K562 (cell line): ENCODE measurements around the gene HHIPL1. TPM values are rescaled to one million over a fixed set of nuclear protein-coding genes. Genes with fewer than 3 reads are reported as not detected.

Experiments used
- ATAC-seq: fragments of 200-7000 bp; cut with Tn5 transposase; 3 replicates; pipeline ENCODE4 v1.9.1; 2020; ENCODE audit warnings: moderate library complexity
- BruUV-seq: library from RNA; stranded (reverse); fragments of 400-500 nt; replicated peaks from 2 replicates; lab custom pipeline; 2021; lab: Mats Ljungman, UMichigan
- CTCF ChIA-PET: fragments of 300-600 bp; formaldehyde crosslinking; extraction: SDS; loops from one replicate; lab custom pipeline; 2021; ENCODE audit warnings: low intra/inter-chr PET ratio; lab: Yijun Ruan, JAX
- POLR2A ChIA-PET: fragments of 300-600, 350-650 bp; sonication (Branson Sonifier 250); formaldehyde crosslinking; extraction: SDS; loops from one replicate; lab custom pipeline; 2021; ENCODE audit warnings: antibody characterized with exemption, inconsistent platforms; lab: Yijun Ruan, JAX
- DNase-seq, 4 experiments: peaks; one replicate each; pipeline versions ENCODE4 v3.0.0 to v3.0.0-alpha.2; 2011 to 2018; ENCODE audit warnings: low spot score in 3 of 4, mixed read lengths in 3 of 4; ENCODE audit errors: extremely low read depth in 1 of 4
- FAIRE-seq: peaks from 2 replicates; lab custom pipeline; 2011; peaks lifted over from hg19 to GRCh38; lab: Jason Lieb, UNC
- H2AFZ ChIP-seq: 2 replicates; pipeline ENCODE4 v1.6.0; 2011; ENCODE audit warnings: low read depth, low read length, control low read depth, inconsistent platforms
- H3K27ac ChIP-seq: fragments of 200-600 bp; 3 replicates; pipeline ENCODE4 v1.8.0; 2011; ENCODE audit warnings: low read depth, mild to moderate bottlenecking, control low read depth, inconsistent platforms, low read length, moderate library complexity, mixed read lengths; ENCODE audit errors: extremely low read depth
- H3K27me3 ChIP-seq, 2 experiments: fragments of 300-600 bp in 1 of 2; 2 replicates in 1 of 2; 3 replicates in 1 of 2; pipeline versions ENCODE4 v1.6.0 to v1.8.0; 2011; ENCODE audit warnings: inconsistent platforms in 2 of 2, low read length in 2 of 2, mild to moderate bottlenecking in 1 of 2, mixed read lengths in 1 of 2, moderate library complexity in 1 of 2; ENCODE audit not compliant: control insufficient read depth in 2 of 2, insufficient read depth in 2 of 2
- H3K36me3 ChIP-seq: fragments of 300-600 bp; 3 replicates; pipeline ENCODE4 v1.8.0; 2011; ENCODE audit warnings: mild to moderate bottlenecking, low read length, inconsistent platforms; ENCODE audit not compliant: control insufficient read depth, insufficient read depth
- H3K4me1 ChIP-seq, 2 experiments: fragments of 200-600 bp in 1 of 2; replicated peaks in 1 of 2; 2 replicates in 1 of 2; 3 replicates in 1 of 2; pipeline versions ENCODE4 v1.5.1 to v1.8.0; 2011; ENCODE audit warnings: inconsistent platforms in 2 of 2, low read length in 2 of 2, mild to moderate bottlenecking in 1 of 2, mixed read lengths in 1 of 2, moderate library complexity in 1 of 2; ENCODE audit not compliant: control insufficient read depth in 2 of 2, insufficient read depth in 2 of 2
- H3K4me2 ChIP-seq: 2 replicates; pipeline ENCODE4 v1.6.1; 2011; ENCODE audit warnings: low read length, control low read depth, inconsistent platforms, mixed read lengths; ENCODE audit not compliant: insufficient read depth
- H3K4me3 ChIP-seq: fragments of 200-600 bp; sonication (generic), shearing (Covaris generic); 2 replicates; pipeline ENCODE4 v1.5.1; 2016; ENCODE audit warnings: control low read depth, inconsistent platforms
- H3K79me2 ChIP-seq: fragments of 200-600 bp; 3 replicates; pipeline ENCODE4 v1.8.0; 2011; ENCODE audit warnings: low read length, inconsistent platforms; ENCODE audit not compliant: control insufficient read depth, insufficient read depth
- H3K9ac ChIP-seq, 2 experiments: 2 replicates each; pipeline versions ENCODE4 v1.6.0 to v1.6.1; 2011; ENCODE audit warnings: low read depth in 2 of 2, low read length in 2 of 2, control low read depth in 1 of 2, inconsistent platforms in 1 of 2, mild to moderate bottlenecking in 1 of 2, mixed read lengths in 1 of 2; ENCODE audit not compliant: insufficient read depth in 1 of 2
- H3K9me1 ChIP-seq: one replicate; pipeline ENCODE4 v1.6.0; 2011; ENCODE audit warnings: inconsistent platforms, mild to moderate bottlenecking, low read length, moderate library complexity; ENCODE audit not compliant: control insufficient read depth, insufficient read depth
- H3K9me3 ChIP-seq: replicated peaks from 2 replicates; pipeline ENCODE4 v1.5.1; 2011; ENCODE audit warnings: low read depth, low read length, inconsistent platforms; ENCODE audit not compliant: control insufficient read depth, insufficient read depth
- H4K20me1 ChIP-seq: replicated peaks from 2 replicates; pipeline ENCODE4 v1.6.1; 2011; ENCODE audit warnings: low read length, inconsistent platforms, mixed read lengths; ENCODE audit not compliant: control insufficient read depth, insufficient read depth
- CEBPG ChIP-seq, 3 experiments: fragments of 200-800 bp in 1 of 3; sonication (Bioruptor generic) in 1 of 3; sonication (generic) in 1 of 3; formaldehyde crosslinking in 1 of 3; IDR thresholded peaks in 2 of 3; conservative IDR thresholded peaks in 1 of 3; 2 replicates each; pipeline versions ENCODE4 v1.6.1 to v1.8.0; 2016 to 2022; ENCODE audit warnings: missing compliant biosample characterization in 2 of 3, missing genetic modification characterization in 2 of 3, mild to moderate bottlenecking in 1 of 3, missing genetic modification reagents in 1 of 3
- CREB3L1 ChIP-seq: fragments of 450-650 bp; IDR thresholded peaks from 2 replicates; pipeline ENCODE4 v1.6.1; 2014; ENCODE audit warnings: low read depth, mild to moderate bottlenecking, moderate library complexity, borderline replicate concordance
- CTBP1 ChIP-seq: fragments of 450-650 bp; IDR thresholded peaks from 2 replicates; pipeline ENCODE4 v1.6.1; 2016; ENCODE audit warnings: borderline replicate concordance
- EP300 ChIP-seq: IDR thresholded peaks from 2 replicates; pipeline ENCODE4 v1.6.1; 2012; ENCODE audit warnings: low read length, improper control_type of control experiment
- GABPB1 ChIP-seq: sonication (generic); formaldehyde crosslinking; IDR thresholded peaks from 2 replicates; pipeline ENCODE4 v1.8.0; 2022; ENCODE audit warnings: mild to moderate bottlenecking, missing genetic modification reagents
- HNRNPK ChIP-seq: fragments of 200-400 bp; formaldehyde crosslinking; IDR thresholded peaks from one replicate; pipeline ENCODE4 v1.6.1; 2018; ENCODE audit warnings: mild to moderate bottlenecking, low read depth, low read length; ENCODE audit not compliant: poor library complexity, severe bottlenecking
- KLF1 ChIP-seq: fragments of 450-650 bp; IDR thresholded peaks from 2 replicates; pipeline ENCODE4 v1.6.1; 2016; ENCODE audit warnings: missing genetic modification characterization, missing compliant biosample characterization
- RFX7 ChIP-seq: fragments of 250-450 bp; sonication (Bioruptor Pico); IDR thresholded peaks from 2 replicates; pipeline ENCODE4 v1.5.1; 2021; ENCODE audit warnings: mild to moderate bottlenecking
- ZFPM2 ChIP-seq: fragments of 250-450 bp; sonication (Bioruptor Pico); IDR thresholded peaks from 2 replicates; pipeline ENCODE4 v1.5.1; 2022; ENCODE audit warnings: mild to moderate bottlenecking
- ZNF76 ChIP-seq: fragments of 250-450 bp; sonication (Bioruptor Pico); IDR thresholded peaks from 2 replicates; pipeline ENCODE4 v1.4.0; 2020; ENCODE audit warnings: mild to moderate bottlenecking, moderate library complexity, borderline replicate concordance
- WGBS: fragments of 100-300 bp; shearing (Covaris generic); methylation state at CpG from one replicate; pipeline ENCODE4 v1.1.6; 2016; ENCODE audit warnings: low coverage, mixed read lengths; ENCODE audit not compliant: insufficient coverage; ENCODE audit errors: missing lambda C conversion rate; 5-methylcytosine and 5-hydroxymethylcytosine counted together
- in situ Hi-C: fragments of 300-500 bp; cut with MboI; formaldehyde crosslinking; loops from 4 replicates; pipeline ENCODE4 v1.15.0; 2018; ENCODE audit warnings: inconsistent platforms, mixed read lengths
- intact Hi-C: fragments of 100-400 bp; cut with micrococcal nuclease; formaldehyde crosslinking; loops from 2 replicates; pipeline ENCODE4 v1.14.2; 2022
- polyA plus RNA-seq, 8 experiments: library from polyadenylated mRNA; depleted of rRNA in 4 of 8; stranded (reverse) in 5 of 8; unstranded in 3 of 8; fragments of >200 nt; fragmentation: Nextera tagmentation in 2 of 8; fragmentation: Illumina TruSeq in 1 of 8; extraction: Ambion mirVana in 2 of 8; extraction: Trizol in 1 of 8; gene quantifications; 2 replicates each; pipeline versions ENCODE4 v1.2.1 to v1.2.3, GENCODE V29; 2011 to 2014; ENCODE audit warnings: inconsistent platforms in 1 of 8, missing spikeins in 1 of 8
- total RNA-seq, 7 experiments: library from RNA; depleted of rRNA in 6 of 7; stranded (reverse); fragments of >200 nt in 6 of 7; fragmentation: Illumina TruSeq in 2 of 7; extraction: Trizol in 2 of 7; gene quantifications; 2 replicates each; pipeline versions ENCODE4 v1.2.1 to v1.2.3, GENCODE V29; 2011 to 2021; ENCODE audit warnings: low replicate concordance in 1 of 7

HHIPL1 gene
- total and polyA plus RNA-seq, 9 of the 15 experiments (the other 6 are each of a cell fraction or from before 2014, with no cell fraction given), result not detected

DNA sequence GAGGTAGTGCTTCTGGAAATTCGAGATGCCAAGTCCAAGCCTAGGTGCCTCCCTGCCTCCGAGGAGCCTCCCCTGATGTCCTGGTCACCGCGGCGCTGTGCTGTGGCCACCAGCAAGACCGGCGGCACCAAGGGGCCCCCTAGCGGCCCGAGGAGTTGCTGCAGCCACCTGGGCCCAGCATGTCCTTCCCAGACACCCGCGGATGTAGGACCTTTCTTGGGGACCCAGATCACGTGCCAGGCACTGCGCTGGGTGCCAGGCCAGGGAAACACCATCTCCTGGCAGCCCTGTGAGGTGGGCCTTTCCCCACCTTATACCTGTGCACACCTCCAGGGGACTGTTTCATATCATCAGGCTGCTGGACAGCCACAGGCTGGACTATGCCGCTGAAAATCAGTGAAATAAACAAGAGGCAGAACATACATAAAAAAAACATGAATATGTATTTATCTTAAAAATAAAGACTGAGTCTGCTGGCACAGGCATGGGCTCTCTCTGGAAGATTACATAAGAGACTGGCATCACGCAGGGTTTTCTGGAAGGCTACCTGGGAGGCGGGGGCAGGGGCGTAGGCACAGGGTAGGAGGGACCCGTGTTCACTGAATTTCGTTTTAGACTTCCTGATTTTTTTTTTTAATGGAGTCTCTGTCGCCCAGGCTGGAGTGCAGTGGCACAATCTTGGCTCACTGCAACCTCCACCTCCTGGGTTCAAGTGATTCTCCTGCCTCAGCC is 15.9 kb upstream of the HHIPL1 start (continued):
- TF ChIP-seq GABPB1, result 0 out of 2 replicates have a peak, but pooled peaks have one; percentile 19
- no peak for TF ChIP-seq RFX7
- TF ChIP-seq HNRNPK, result no peak

DNA sequence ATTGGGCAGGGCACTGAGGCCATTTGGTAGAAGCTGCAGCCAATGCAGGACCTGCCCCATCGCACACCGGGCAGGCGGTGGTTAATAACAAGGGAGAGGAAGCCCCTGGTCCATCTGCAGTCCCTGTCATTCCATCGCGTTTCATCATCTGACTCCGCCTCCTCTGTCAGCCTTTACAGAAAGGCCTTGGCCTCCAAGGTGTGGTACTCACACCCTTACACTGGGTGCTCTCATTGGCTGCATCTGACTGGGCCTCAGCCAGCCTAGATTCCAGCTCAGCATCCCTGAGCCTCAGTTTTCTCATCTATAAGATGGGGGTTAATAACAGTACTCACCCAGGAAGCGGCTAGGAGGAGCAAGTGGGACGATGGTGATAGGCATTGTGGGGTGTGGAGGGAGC is 14.7 kb upstream of the HHIPL1 start:
- Histone ChIP-seq H3K27ac (no peak overlapping the region), H3K4me3 (no peak overlapping the region)
- POLR2A ChIA-PET, result no interaction called here
- TF ChIP-seq CTBP1 (peak; percentile 58), ZFPM2 (CRISPR knock-in tag) (no peak), EP300 (no peak), CEBPG (CRISPR knock-in tag; IDR thresholded peaks at IDR 0.05) (peak; percentile 39; the same call in 1 of the 2 replicates), CEBPG (tag; conservative IDR thresholded peaks at IDR 0.05 in 1 of 2, IDR thresholded peaks at IDR 0.05 in 1 of 2) (peak in 1 of 2 experiments; percentile 43; a peak in 1 of 4 replicates), ZNF76 (CRISPR knock-in tag) (no peak), CREB3L1 (no peak), KLF1 (tag) (no peak)
- TF ChIP-seq, all 486 proteins: peak for 2
- Histone ChIP-seq H2AFZ (no peak overlapping the region), H3K36me3 (no peaks in the 10 kb centered on the region), H3K9me1 (no peaks in the 10 kb centered on the region), H3K27me3 (peaks cover 0 to 14% of the 10 kb centered on the region in 2 experiments; a peak in 2 of 5 replicates), H4K20me1 (peaks cover 7% of the 10 kb centered on the region; the same call in 1 of the 2 replicates), H3K9ac (no peak overlapping the region; a peak in 1 of 4 replicates), H3K9me3 (no peaks in the 10 kb centered on the region), H3K79me2 (no peaks in the 10 kb centered on the region), H3K4me1 (peaks cover 3 to 9% of the 10 kb centered on the region in 2 experiments; a peak in 3 of 5 replicates), H3K4me2 (no peak overlapping the region)
- DNase-seq (no peak), ATAC-seq (peak; percentile 52), FAIRE-seq (no peak)
- BruUV-seq, result no TSS peak
- intact Hi-C loops, result no loop called here
- CTCF ChIA-PET, result no interaction called here
- 18% methylated on average over 7 of the region's 8 CpGs for WGBS
- in situ Hi-C loops, result no loop called here
